HG02973 (cell line): ENCODE measurements around the gene HOATZ.

ENCODE experiments used
- ATAC-seq: cut with Tn5 transposase; IDR thresholded peaks from one replicate; pipeline ENCODE4 v1.9.1; 2021; ENCODE audit warnings: moderate library complexity; ENCODE audit not compliant: unreplicated experiment

The HOATZ gene

DNA sequence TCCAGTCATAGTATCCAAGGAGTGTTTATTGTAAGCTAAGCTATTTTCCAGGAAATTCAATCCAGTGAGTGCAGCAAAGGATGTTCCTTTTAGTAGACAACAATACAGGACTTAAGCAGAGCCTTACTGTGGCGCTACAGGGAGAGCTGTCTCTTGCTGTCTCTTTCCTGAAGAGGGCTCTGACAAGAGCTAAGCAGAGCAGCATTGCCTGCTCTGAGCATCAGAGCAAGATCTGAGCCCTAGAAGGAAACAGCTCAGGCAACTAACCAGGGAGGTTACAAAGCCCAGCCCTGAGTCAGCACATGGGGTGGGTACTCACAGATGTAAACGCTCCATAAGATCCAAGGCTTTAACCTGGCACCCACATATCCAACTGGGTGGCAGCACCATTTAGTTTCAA is 33.9 kb downstream of the HOATZ start:
- no peak for ATAC-seq

DNA sequence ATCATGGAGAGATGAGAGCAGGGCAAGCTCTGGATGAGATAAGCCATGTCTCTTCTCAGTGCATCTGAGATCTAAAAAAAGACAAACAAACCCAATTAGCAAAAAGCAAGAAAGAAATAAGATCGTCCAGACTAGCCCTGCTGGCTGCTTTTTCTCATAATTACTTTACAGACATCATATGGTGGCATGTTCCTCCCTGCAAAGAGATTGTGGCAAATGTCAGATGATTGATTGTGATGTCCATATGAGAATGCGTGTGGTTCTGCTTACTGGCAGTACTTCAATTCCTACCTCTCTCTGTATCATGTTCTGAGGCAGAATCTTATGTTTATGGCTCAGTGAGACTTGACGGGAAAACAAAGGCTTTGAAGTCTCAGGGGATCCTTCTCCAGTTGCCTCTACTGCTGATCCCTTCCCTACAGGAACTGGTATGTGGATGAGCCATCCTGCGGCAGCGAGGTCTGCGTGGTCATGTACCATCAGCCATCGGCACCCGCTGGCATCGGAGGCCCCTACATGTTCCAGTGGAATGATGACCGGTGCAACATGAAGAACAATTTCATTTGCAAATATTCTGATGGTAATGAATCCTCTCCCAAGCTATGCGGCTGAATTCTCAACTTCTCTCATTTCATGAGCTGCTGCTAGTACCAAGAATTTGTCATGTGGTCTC is 34.8 kb downstream of the HOATZ start:
- no peak for ATAC-seq

DNA sequence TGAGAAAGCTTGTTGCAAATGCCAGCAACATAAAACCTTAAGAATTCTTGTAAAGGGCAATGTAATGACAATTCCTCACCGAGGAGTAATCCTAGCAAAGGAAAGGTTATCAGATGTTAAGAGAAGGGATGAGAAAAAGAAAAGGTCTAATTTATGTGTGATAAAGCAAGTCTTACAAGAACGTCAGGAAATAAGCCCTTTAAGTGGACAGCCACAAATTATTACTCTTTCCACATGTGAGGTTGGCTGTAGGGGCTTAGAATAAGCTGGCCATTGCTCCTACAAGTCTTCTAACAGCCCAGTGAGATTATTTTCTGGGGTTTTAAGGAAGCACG is 35.3 kb downstream of the HOATZ start:
- no peak for ATAC-seq

DNA sequence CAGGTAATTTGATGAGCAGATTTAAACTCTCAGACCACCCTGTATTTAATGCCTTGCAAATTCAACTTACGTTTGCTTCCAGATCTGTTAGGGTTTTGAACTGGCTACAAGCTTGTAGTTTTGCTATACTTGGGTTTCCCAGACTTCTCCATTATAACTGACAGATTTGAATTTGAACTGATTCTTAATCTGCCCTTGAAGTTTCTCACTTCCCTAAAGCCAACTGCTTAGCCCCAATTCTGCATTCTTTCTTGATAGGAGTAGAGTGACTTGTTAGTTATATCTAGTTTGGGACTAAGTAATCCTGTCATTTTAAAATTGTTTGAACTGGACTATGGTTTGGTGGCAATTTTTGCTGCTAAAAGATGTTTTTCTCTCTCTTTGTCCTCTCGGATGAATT is 35.7 kb downstream of the HOATZ start:
- no peak for ATAC-seq

DNA sequence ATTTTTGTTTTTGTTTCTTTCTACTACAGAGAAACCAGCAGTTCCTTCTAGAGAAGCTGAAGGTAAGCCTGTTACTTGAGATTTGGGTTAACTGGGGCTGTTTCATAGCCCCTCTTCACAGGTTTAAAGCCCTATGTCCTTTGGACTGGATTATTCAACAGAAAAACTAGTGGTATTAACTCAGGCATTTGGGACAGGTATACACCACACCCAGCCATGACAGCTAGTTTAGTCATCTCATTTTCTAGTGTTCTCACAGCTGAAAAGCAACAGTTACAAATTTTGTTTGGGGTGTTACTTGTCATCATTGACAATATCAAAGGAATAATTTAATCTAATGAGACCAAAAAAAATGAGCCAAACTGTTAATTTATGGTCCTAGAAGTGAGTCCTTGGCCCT is 40.0 kb downstream of the HOATZ start:
- ATAC-seq, result no peak

DNA sequence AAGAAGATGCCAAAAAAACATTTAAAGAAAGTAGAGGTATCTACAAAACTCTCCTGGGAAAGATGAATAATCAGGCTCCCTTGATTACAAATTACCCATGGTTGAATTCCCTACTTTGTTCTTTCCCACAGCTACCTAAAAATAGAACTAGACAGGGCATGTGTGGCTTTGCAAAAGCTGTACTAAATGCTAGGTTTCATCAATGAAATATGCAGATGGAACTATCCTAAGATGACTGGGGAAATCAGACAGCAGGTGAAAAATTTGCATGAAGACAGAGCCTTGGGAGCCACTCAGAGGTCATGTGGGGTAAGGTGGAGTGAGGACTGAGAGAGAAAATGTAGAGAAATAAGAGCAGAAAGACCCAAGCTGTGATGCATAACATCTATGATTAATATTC is 40.7 kb downstream of the HOATZ start:
- ATAC-seq, result no peak

DNA sequence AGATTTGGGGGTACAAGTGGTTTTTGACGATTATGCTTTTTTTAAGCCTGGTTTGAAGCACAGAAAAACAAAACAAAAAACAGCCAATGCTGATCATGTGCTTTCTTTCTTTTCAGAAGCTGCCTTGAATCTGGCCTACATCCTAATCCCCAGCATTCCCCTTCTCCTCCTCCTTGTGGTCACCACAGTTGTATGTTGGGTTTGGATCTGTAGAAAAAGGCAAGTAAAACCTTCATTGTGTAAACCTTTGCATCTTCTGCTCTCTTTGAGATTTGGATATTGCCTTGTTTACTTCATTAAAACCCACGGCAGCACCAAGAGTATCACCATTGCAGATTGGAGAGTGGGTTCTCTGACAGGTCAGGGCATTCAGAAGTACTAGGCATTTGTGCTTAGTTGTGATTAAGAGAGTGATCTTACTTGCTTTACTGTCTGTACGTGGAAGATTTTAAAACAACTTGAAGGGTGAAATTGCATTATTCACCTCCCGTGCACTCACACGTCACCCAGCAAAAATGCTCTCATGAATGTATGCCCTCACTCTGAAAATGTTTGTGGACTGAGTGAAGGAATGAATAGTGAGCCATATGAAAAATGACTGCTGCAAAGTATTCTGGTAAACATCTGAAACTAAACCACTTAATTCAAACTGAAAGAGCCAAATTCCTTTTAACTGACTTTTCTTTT is 43.0 kb downstream of the HOATZ start:
- ATAC-seq, result no peak

DNA sequence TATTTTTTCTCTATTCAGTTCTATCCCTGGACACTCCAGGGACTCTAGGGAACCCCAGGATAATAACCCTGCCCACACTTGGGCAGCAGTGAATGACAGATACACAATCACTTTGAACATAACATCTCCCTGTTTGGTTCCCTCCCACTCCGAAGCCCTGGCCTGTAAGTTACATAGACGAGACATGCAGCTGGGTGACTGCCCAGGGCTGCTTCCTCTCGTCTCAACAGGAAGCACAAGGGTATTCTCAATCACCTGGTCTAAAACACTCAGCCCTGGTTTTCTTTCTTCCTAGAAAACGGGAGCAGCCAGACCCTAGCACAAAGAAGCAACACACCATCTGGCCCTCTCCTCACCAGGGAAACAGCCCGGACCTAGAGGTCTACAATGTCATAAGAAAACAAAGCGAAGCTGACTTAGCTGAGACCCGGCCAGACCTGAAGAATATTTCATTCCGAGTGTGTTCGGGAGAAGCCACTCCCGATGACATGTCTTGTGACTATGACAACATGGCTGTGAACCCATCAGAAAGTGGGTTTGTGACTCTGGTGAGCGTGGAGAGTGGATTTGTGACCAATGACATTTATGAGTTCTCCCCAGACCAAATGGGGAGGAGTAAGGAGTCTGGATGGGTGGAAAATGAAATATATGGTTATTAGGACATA is 45.4 kb downstream of the HOATZ start:
- ATAC-seq, result no peak

DNA sequence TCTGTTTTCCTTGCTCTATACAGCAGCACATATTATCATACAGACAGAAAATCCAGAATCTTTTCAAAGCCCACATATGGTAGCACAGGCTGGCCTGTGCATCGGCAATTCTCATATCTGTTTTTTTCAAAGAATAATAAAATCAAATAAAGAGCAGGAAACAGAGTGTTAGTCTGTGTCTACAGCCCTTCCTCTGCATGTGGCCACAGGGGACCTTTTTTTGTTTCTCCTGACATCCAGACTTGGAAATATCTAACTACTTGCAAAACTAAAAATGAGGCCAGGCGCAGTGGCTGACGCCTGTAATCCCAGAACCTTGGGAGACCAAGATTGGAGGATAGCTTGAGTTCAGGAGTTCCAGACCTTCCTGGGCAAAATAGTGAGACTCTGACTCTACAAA is 46.2 kb downstream of the HOATZ start:
- ATAC-seq, result no peak

DNA sequence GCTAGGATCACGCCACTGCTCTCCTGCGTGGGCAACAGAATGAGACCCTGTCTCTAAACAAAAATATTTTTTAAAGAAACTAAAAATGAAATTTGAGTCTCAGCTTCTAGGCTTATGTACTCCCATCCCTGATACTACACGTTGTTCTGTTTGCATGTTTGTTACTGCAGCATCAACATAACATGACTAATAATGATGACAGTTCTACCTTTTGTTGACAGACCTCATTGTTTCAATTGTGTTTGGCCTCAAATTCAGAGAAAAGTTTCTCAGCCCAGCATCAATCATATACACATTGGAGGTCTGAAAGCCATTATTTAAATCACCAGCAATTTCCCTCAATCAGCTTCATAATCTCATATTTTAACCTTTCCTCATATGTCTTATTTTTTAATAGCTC is 46.7 kb downstream of the HOATZ start:
- no peak for ATAC-seq

DNA sequence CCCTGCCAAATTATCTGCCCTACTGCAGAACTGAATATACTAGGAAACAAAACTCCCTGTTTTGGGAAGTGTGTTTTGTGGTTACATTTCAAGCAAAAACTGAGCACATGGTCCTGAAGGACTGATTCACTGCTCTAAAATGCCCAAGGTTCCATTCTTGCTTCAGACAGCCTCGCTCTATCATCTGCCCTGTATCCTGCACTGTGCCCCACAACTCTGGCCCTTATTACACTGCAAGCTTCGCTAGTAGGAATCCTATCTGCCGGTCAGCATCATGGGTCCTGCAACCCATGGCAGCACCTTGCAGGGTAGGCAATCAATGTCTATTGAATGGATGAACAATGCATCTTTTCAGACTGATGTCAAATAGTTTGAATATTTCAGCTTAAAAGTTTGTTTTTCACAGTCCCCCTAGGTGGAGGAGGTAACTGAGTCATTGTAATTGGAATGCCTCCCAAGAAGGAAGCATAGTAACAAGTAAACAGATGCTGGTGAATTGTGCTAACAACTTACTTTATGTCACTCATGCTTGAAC is 47.3 kb downstream of the HOATZ start:
- ATAC-seq, result no peak

DNA sequence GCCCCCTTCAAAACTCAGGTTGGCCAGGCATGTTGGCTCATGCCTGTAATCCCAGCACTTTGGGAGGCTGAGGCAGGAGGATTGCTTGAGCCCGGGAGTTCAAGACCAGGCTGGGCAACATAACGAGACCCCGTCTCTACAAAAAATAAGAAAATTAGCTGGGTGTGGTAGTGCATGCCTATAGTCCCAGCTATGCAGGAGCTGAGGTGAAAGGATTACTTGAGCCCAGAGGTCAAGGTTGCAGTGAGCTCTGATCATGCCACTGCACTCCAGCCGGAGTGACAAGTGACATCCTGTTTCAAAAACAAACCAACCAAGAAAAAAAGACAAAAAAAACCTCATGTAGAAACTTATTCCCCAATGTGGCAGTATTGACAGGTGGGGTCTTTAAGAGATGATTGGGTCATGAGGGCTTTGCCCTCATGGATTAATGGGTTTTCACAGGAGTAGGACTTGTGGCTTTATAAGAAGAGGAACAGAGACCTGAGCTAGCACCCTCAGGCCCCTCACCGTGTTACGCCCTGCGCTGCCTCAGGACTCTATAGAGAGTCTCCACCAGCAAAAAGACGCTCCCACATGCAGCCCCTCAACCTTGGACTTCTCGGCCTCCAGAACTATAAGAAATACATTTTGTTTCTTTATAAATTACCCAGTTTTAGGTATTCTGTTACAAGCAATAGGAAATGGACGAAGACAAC is 48.3 kb downstream of the HOATZ start:
- no peak for ATAC-seq

DNA sequence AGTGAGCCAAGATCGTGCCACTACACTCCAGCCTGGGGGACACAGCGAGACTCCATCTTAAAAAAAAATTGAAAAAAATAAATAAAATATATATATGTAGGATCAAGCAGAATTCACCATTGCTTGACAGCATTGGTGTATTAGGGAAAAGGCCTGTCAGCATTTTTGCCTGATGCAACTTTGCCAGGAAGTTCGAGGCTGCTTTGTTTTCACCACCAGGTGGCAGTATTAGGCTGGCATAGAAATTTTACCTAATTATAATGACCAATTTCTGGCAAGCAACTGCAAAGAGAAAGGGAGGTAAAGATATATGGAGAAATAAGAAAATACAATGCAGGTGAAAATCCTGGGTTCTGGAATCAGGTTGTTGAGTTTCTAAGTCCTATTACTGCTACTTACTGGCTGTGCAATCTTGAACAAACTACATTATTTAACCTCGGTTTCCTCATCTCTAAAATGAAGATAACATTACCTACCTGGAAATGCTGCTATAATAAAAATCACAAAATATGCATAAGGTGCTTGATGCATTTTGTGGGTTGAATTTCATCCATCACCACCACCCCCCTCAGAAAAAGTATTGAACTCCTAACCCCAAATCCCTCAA is 50.6 kb downstream of the HOATZ start:
- ATAC-seq, result no peak

DNA sequence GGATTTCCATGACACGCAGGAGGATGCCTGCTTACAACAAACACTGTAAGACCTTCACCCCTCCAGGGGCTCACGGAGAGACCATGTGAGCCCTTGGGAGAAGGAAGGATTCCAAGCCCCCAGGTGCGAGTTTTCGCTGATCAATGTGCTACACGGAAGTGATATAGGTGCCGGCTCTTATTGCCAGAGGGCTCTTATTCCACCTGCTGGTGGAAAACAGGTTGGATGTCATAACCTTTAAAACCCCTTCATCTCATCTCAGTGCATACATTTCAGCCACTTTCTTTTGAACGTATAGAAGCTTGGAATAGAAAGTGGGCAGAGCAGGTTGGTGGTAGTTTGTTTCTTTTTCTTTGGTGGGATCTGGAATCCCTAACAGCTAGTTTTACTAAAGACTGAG is 51.7 kb downstream of the HOATZ start:
- no peak for ATAC-seq

DNA sequence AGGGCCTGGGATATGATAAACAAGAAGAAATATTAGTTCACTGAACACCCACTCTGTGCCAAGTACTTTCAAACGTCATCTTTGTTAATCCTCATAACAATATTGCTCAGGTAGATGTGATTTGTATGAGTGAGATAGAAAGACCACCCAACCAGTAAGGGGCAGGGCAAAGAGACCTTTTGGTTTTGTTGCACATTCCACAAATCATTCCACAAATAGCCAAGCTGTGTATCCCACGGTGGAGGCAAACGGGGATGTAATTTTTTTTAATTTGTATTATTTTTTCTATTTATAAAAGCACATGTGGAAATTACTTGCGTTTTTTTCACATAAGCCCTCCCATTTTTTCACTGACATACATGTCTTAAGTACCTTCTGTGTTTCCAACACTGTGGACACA is 54.9 kb downstream of the HOATZ start:
- ATAC-seq, result no peak

DNA sequence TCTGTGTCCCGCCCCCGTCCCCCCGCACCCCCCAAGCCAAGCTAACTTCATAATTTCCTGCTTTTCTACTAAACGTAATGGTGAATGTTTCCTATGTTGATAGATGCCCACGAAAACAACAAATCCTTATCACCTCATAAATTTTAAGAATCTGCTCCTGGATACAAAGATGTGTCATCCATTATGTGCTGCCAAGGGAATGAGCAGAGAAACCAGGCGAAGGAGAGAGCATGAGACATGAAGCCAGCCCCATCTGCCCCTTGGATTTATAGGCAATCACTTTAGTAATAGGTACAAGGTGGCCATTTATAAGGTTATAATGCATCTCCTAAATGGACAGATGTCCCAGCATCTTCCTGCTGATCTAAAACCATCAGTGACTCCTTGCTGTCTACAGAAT is 56.2 kb downstream of the HOATZ start:
- ATAC-seq, result no peak

DNA sequence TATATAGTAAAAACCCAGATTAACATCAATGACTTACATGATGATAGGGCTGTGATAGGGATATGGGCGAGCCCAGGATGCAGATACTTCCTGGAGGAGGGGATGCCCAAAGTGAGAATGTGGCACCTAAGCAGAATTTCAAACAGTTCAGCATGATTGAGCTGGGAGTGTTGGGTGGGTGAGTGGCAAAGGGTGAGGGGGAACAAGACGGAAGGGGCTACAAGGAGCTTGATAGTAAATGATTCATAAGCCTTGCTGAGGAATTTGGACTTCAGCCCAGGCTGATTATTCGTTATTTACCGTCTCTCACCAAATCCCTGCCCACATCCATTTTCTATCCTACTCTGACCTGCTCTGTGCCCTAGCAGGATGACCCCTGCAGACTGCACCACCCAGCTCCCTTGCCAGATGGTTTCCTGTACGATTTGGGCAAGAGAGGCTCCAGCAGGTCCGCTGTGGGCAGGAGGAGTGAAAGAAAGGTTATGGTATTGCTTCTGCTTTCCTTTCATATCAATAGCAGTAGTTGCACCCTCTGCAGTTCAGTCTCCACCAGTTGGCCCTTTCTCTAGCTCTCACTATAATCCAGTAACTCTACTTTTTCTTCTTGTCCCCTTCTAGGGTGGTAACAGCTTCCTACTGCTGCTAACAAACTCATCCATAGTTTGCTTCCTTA is 57.4 kb downstream of the HOATZ start:
- ATAC-seq, result no peak

DNA sequence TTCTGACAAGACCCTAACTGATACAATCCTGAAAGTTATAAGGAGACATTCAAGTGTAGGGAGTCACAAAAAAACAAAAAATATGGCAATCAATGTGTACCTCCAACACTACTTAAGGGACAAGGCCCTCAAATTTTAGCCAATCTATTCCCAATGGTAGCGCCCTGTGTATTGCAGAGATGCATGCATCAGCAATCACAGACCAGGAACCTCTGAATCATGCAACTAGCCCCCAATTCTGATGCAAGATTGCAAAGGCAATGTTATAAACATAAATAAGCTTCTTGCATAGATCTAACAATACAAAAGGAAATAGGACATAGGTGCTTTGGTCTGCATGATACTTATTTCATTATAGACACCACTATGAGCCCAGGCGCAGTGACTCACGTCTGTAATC is 58.0 kb downstream of the HOATZ start:
- ATAC-seq, result no peak

DNA sequence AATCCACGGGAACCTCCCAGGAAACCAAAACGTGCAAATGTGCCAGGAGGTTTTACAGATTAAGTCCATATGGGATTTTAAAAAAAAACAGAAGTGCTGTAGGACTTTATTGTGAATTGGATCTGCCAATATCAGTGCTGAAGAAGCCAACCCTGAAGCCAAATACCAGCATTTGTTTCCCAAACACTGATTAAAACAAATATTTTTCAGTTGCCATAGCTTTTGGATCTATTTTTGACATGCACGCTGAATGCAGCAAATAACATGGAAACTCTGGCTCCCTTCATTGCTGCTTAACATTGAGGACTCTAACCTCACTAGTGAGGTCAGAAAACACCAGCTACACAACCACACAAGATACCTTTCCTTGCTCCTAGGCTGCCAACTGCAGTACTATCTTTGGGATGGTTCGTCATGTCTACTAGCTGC is 59.3 kb downstream of the HOATZ start:
- ATAC-seq, result no peak

DNA sequence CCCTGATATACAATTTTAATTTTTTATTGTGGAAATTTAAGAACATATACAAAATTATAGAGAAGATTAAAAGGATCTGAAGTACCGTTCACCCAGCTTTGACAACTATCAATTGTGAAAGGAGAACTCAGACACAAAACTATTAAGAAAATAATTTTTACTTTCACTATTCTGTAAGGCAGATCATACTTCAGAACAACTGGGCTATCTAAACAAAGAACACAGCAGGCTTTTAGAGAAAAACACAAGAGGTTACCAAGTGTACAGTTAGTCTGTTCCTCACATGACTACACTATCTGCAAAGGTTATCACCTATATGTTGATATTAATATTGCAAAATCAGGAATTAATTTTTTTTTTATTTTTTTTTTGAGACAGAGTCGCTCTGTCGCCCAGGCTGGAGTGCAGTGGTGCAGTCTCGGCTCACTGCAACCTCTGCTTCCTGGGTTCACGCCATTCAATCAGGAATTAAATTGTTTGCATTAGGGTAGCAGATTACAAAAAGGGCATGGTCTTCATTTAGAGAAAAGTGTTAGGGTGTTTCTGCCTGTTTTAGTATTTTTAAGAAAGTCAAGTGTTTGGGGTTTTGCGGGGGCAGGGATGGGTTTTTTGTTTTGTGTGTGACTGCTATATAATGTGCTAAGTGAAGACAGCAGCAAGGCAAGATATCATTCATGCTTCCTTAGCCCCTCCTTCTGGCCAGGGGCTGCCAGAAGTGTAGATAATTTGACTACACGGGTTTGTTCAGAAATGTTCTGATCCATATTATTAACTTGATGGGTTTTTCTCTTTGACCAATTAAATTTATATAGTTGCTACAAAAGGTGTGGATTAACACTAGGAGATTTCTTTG is 60.0 kb downstream of the HOATZ start:
- ATAC-seq, result no peak
